HCT116 (cell line): Measurements from ENCODE around the gene FCHSD2.

Experiments
- ATF3 ChIP-seq: IDR thresholded peaks from 2 replicates; pipeline ENCODE4 v1.6.1; 2012
- CEBPB ChIP-seq: IDR thresholded peaks from 2 replicates; pipeline ENCODE4 v1.6.1; 2012; ENCODE audit warnings: low read depth
- CTCF ChIP-seq, 3 experiments: fragments of 200-600 bp in 1 of 3; sonication (generic) in 1 of 3; IDR thresholded peaks in 2 of 3; conservative IDR thresholded peaks in 1 of 3; 2 replicates each; pipeline ENCODE4 v1.5.1; 2012 to 2017; ENCODE audit warnings: low read depth in 2 of 3, low read length in 2 of 3, antibody characterized with exemption in 1 of 3, borderline replicate concordance in 1 of 3, control low read depth in 1 of 3, mild to moderate bottlenecking in 1 of 3, mixed read lengths in 1 of 3, mixed run types in 1 of 3, moderate library complexity in 1 of 3; ENCODE audit not compliant: insufficient read depth in 1 of 3
- JUND ChIP-seq: IDR thresholded peaks from 2 replicates; pipeline ENCODE4 v1.6.1; 2012
- POLR2A ChIP-seq: IDR thresholded peaks from 2 replicates; pipeline ENCODE4 v1.7.0; 2011; ENCODE audit warnings: borderline replicate concordance; ENCODE audit not compliant: insufficient read depth, insufficient read length; ENCODE audit errors: extremely low read depth
- RAD21 ChIP-seq: IDR thresholded peaks from 2 replicates; pipeline ENCODE4 v1.6.1; 2012; ENCODE audit warnings: low read depth, mild to moderate bottlenecking
- SIN3A ChIP-seq: IDR thresholded peaks from 2 replicates; pipeline ENCODE4 v1.6.1; 2012; ENCODE audit warnings: low read depth
- YY1 ChIP-seq: IDR thresholded peaks from 2 replicates; pipeline ENCODE4 v1.6.1; 2011; ENCODE audit warnings: low read length, low read depth, moderate library complexity, mild to moderate bottlenecking; ENCODE audit not compliant: insufficient replicate concordance; ENCODE audit errors: extremely low read depth
- TF ChIP-seq, protein P1 (sequence below): IDR thresholded peaks from 2 replicates; pipeline ENCODE4 v1.6.1; 2012

DNA sequence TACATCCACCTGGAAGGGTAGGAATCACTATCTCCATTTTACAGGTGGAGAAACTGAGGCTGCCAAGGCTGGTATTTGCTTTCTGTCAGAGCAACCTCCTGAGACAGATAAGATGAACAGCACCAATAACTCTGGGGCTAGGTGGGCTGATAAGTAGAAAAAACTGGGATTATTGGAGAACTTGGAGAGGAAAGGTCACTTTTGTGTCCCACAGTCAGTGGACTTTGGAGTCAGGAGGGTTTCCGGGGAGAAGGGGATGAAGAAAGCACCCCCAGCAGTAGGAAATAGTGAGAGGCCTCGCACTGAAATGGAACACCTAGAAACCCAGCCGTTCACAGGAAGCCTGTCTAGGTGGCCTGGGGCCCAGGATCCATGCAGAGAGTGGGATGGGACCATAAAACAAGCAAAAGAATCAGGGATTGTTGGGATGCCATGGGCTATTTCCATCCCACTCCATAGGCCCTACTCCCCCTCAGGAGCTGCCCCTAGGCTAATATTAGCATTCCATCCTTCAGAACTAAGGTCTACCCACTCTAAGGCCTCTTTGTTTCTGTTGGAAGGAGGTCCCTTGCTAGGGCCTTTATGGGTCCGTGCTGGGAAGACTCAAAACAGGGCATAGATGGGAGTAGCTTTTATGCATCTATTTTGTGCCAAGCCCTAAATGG, 31.0 kb upstream of the FCHSD2 start:
- TF ChIP-seq JUND (no peak), POLR2A (no peak), CEBPB (no peak), CTCF (IDR thresholded peaks at IDR 0.05 in 2 of 3, conservative IDR thresholded peaks at IDR 0.05 in 1 of 3; ENCODE audit: borderline replicate concordance in 1 of 3, insufficient read depth in 1 of 3, low read depth in 2 of 3, low read length in 2 of 3) (no peak), ATF3 (no peak), YY1 (no peak), RAD21 (no peak), SIN3A (no peak)
- TF ChIP-seq, protein P1, sequence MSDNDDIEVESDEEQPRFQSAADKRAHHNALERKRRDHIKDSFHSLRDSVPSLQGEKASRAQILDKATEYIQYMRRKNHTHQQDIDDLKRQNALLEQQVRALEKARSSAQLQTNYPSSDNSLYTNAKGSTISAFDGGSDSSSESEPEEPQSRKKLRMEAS, result no peak
